Stomach (tissue), 9 donors: ENCODE measurements around the gene EXOC2. TPM values are rescaled to one million over a fixed set of nuclear protein-coding genes. Genes with fewer than 3 reads are reported as not detected.

Experiments used
- DNase-seq, 2 donors: peaks; one replicate each; pipeline versions ENCODE4 v3.0.0 to v3.0.0-alpha.2; 2013 to 2019
- H3K27ac ChIP-seq, 5 donors: fragments of 200-600 bp in 4 of 5; sonication (generic) in 4 of 5; one replicate each; pipeline ENCODE4 v1.5.1; 2013 to 2019; ENCODE audit warnings: mild to moderate bottlenecking in 1 of 5, moderate library complexity in 1 of 5
- H3K27me3 ChIP-seq, 3 donors: fragments of 200-600 bp; sonication (generic); one replicate each; pipeline ENCODE4 v1.5.1; 2017 to 2019; ENCODE audit warnings: mixed run types in 1 of 3
- H3K36me3 ChIP-seq, 4 donors: fragments of 200-600 bp; sonication (generic); 1 replicate in 3 of 4; 2 replicates in 1 of 4; pipeline ENCODE4 v1.5.1; 2016 to 2019
- H3K4me1 ChIP-seq, 4 donors: fragments of 200-600 bp; sonication (generic); one replicate each; pipeline ENCODE4 v1.5.1; 2016 to 2019
- H3K4me3 ChIP-seq, 4 donors: fragments of 200-600 bp; sonication (generic) in 3 of 4; one replicate each; pipeline ENCODE4 v1.5.1; 2016 to 2019; ENCODE audit warnings: mild to moderate bottlenecking in 1 of 4
- H3K9me3 ChIP-seq, 4 donors: fragments of 200-600 bp; sonication (generic); one replicate each; pipeline ENCODE4 v1.5.1; 2016 to 2019
- CTCF ChIP-seq, 7 experiments: fragments of 450-650 bp in 4 of 7; fragments of 200-600 bp in 3 of 7; sonication (generic) in 3 of 7; IDR thresholded peaks; one replicate each; pipeline ENCODE4 v1.5.1; 2016 to 2019; ENCODE audit warnings: antibody characterized with exemption in 7 of 7, control low read depth in 2 of 7, mild to moderate bottlenecking in 1 of 7
- EP300 ChIP-seq: sonication (generic); formaldehyde crosslinking; IDR thresholded peaks from one replicate; pipeline ENCODE4 v1.6.1; 2017; ENCODE audit warnings: antibody characterized with exemption
- POLR2A ChIP-seq, 4 donors: fragments of 450-650 bp; IDR thresholded peaks; one replicate each; pipeline ENCODE4 v1.6.1; 2016; ENCODE audit warnings: antibody characterized with exemption in 4 of 4, control low read depth in 2 of 4, mild to moderate bottlenecking in 1 of 4, moderate library complexity in 1 of 4
- POLR2AphosphoS5 ChIP-seq, 3 donors: sonication (generic); formaldehyde crosslinking; IDR thresholded peaks; one replicate each; pipeline ENCODE4 v1.6.1; 2016; ENCODE audit warnings: antibody characterized with exemption in 3 of 3
- WGBS, 5 donors: extraction: QIAGEN DNeasy Blood & Tissue Kit in 3 of 5; methylation state at CpG; one replicate each; pipeline versions ENCODE4 v1.1.5 to v1.1.7; 2013 to 2018; 5-methylcytosine and 5-hydroxymethylcytosine counted together
- intact Hi-C: fragments of 100-400 bp; cut with DNase I; formaldehyde crosslinking; loops from one replicate; pipeline ENCODE4 v1.15.1; 2023; ENCODE audit warnings: low total_unique reads
- polyA plus RNA-seq, 3 donors: library from polyadenylated mRNA; stranded (reverse); fragments of 200-250 nt; gene quantifications; one replicate each; pipeline ENCODE4 v1.2.3, GENCODE V29; 2013
- total RNA-seq, 5 donors: library from RNA; depleted of rRNA; stranded (reverse); fragments of >200 nt; gene quantifications; one replicate each; pipeline versions ENCODE4 v1.1.0 to v1.2.3, GENCODE V29; 2014 to 2016
- donor health status: healthy with polysubstance abuse.
- donor health status: Bipolar disorder and iron deficiency.
- donor health status: healthy.

The EXOC2 gene
- total and polyA plus RNA-seq, 8 donors, result 5.3 to 39.7 (median 13.8) TPM

- H3K9me3 ChIP-seq, result no peaks in the 10 kb centered on the region
- H3K4me1 ChIP-seq, result peaks cover 0 to 10% (median 5%) of the 10 kb centered on the region in 4 donors
- no peaks in the 10 kb centered on the region for H3K36me3 ChIP-seq
- no peaks in the 10 kb centered on the region for H3K27me3 ChIP-seq
- WGBS, 5 donors, result 72 to 92% (median 87%) methylated on average over 3 of the region's 3 CpGs
- no peak overlapping the region for H3K4me3 ChIP-seq
- intact Hi-C loops, result no loop called here
- TF ChIP-seq POLR2AphosphoS5 (IDR thresholded peaks at IDR 0.05) (no peak), POLR2A (IDR thresholded peaks at IDR 0.05) (no peak), CTCF (IDR thresholded peaks at IDR 0.05) (no peak), EP300 (no peak)
- no peak for DNase-seq
- H3K27ac ChIP-seq, result no peak overlapping the region
Measured at GRCh38 chr6:723540-723939, 30.6 kb upstream of the EXOC2 start.

GRCh38 chr6:722608-723007, 29.7 kb upstream of the EXOC2 start:
- WGBS, 5 donors, result 60 to 87% (median 82%) methylated on average over 4 of the region's 4 CpGs
- no peak for TF ChIP-seq POLR2A (IDR thresholded peaks at IDR 0.05)
- TF ChIP-seq POLR2AphosphoS5 (IDR thresholded peaks at IDR 0.05), result no peak
- no peak for TF ChIP-seq EP300
- TF ChIP-seq CTCF (IDR thresholded peaks at IDR 0.05), result no peak
- peaks cover 0 to 10% (median 5%) of the 10 kb centered on the region in 4 donors for H3K4me1 ChIP-seq
- intact Hi-C loops, result no loop called here
- no peak overlapping the region for H3K27ac ChIP-seq
- H3K36me3 ChIP-seq, result no peaks in the 10 kb centered on the region
- H3K4me3 ChIP-seq, result no peak overlapping the region
- no peak for DNase-seq
- no peaks in the 10 kb centered on the region for H3K9me3 ChIP-seq
- no peaks in the 10 kb centered on the region for H3K27me3 ChIP-seq

GRCh38 chr6:722077-722524, 29.2 kb upstream of the EXOC2 start:
- TF ChIP-seq CTCF (IDR thresholded peaks at IDR 0.05), result peak in 5 of 7 experiments; percentile 53 to 89 (median 71)
- TF ChIP-seq EP300, result no peak
- peak in 1 of 3 donors; percentile 56 for TF ChIP-seq POLR2AphosphoS5 (IDR thresholded peaks at IDR 0.05)
- peaks cover 0 to 10% (median 5%) of the 10 kb centered on the region in 4 donors for H3K4me1 ChIP-seq
- H3K9me3 ChIP-seq, result no peaks in the 10 kb centered on the region
- peak; percentile 87 to 93 for DNase-seq
- intact Hi-C loops, result no loop called here
- no peak overlapping the region for H3K27ac ChIP-seq
- H3K27me3 ChIP-seq, result no peaks in the 10 kb centered on the region
- H3K4me3 ChIP-seq, result no peak overlapping the region
- H3K36me3 ChIP-seq, result no peaks in the 10 kb centered on the region
- WGBS, 5 donors, result 9 to 11% (median 10%) methylated on average over 11 of the region's 11 CpGs

- Histone ChIP-seq H3K36me3 (no peaks in the 10 kb centered on the region), H3K27me3 (no peaks in the 10 kb centered on the region), H3K27ac (no peak overlapping the region), H3K9me3 (no peaks in the 10 kb centered on the region), H3K4me1 (peaks cover 0 to 16% (median 8%) of the 10 kb centered on the region in 4 donors), H3K4me3 (no peak overlapping the region)
- intact Hi-C loops, result loop anchor here (10.0 kb wide), 1 partner anchor 666 kb away; the partner anchor contains the start of gene FOXF2
- peak in 1 of 2 donors; percentile 45 for DNase-seq
- WGBS, 5 donors, result 87 to 95% (median 93%) methylated on average over 7 of the region's 7 CpGs
- TF ChIP-seq POLR2A (IDR thresholded peaks at IDR 0.05) (no peak), POLR2AphosphoS5 (IDR thresholded peaks at IDR 0.05) (no peak), CTCF (IDR thresholded peaks at IDR 0.05) (no peak), EP300 (no peak)
Measured at GRCh38 chr6:718345-718744, 25.4 kb upstream of the EXOC2 start.
